ENCODE measurements around the gene RTKN2. TPM values are rescaled to one million over a fixed set of nuclear protein-coding genes. Genes with fewer than 3 reads are reported as not detected.

The RTKN2 gene
- polyA plus RNA-seq, 1 donor from 2014 or later: 4.7 TPM

- Histone ChIP-seq H3K4me2 (ENCODE audit: low read length) (no peak overlapping the region), H3K79me2 (replicated peaks; ENCODE audit: insufficient read depth, low read length) (peaks cover 27% of the 10 kb centered on the region), H3K27ac (ENCODE audit: low read length) (no peak overlapping the region), H3F3A (ENCODE audit: insufficient read depth, low read length, poor library complexity, severe bottlenecking) (no peaks in the 10 kb centered on the region), H3K9ac (ENCODE audit: low read length) (no peak overlapping the region), H3K27me3 (ENCODE audit: insufficient read depth, low read depth, low read length) (no peaks in the 10 kb centered on the region), H3K36me3 (ENCODE audit: insufficient read depth, low read length) (no peaks in the 10 kb centered on the region), H3K9me2 (ENCODE audit: insufficient read depth, low read length) (no peaks in the 10 kb centered on the region), H4K20me1 (ENCODE audit: insufficient read depth) (no peaks in the 10 kb centered on the region), H2AFZ (ENCODE audit: low read depth, low read length) (no peak overlapping the region), H3K9me3 (ENCODE audit: low read length) (no peaks in the 10 kb centered on the region), H3K4me3 (ENCODE audit: low read length) (no peak overlapping the region)
- TF ChIP-seq EP300 (conservative IDR thresholded peaks at IDR 0.05; ENCODE audit: poor library complexity, severe bottlenecking) (no peak), CTCF (IDR thresholded peaks at IDR 0.05; ENCODE audit: poor library complexity, severe bottlenecking) (no peak), EZH2 (IDR thresholded peaks at IDR 0.05; ENCODE audit: borderline replicate concordance, insufficient read depth, low read length, poor library complexity, severe bottlenecking) (no peak), SMC3 (conservative IDR thresholded peaks at IDR 0.05; ENCODE audit: poor library complexity) (no peak), RAD21 (conservative IDR thresholded peaks at IDR 0.05) (no peak), TAF1 (IDR thresholded peaks at IDR 0.05; ENCODE audit: low read depth) (no peak), POLR2AphosphoS5 (IDR thresholded peaks at IDR 0.05) (no peak), MXI1 (conservative IDR thresholded peaks at IDR 0.05; ENCODE audit: poor library complexity, severe bottlenecking) (no peak), REST (IDR thresholded peaks at IDR 0.05; ENCODE audit: borderline replicate concordance) (no peak)
Measured at GRCh38 chr10:62261666-62262065, 7.0 kb downstream of the RTKN2 start.

GRCh38 chr10:62259998-62260397, 8.6 kb downstream of the RTKN2 start:
- Histone ChIP-seq H3K4me2 (ENCODE audit: low read length) (no peak overlapping the region), H2AFZ (ENCODE audit: low read depth, low read length) (no peak overlapping the region), H3K27me3 (ENCODE audit: insufficient read depth, low read depth, low read length) (no peaks in the 10 kb centered on the region), H3K79me2 (replicated peaks; ENCODE audit: insufficient read depth, low read length) (peaks cover 10% of the 10 kb centered on the region), H3K9ac (ENCODE audit: low read length) (no peak overlapping the region), H3K4me3 (ENCODE audit: low read length) (no peak overlapping the region), H3K9me3 (ENCODE audit: low read length) (no peaks in the 10 kb centered on the region), H3K27ac (ENCODE audit: low read length) (no peak overlapping the region), H3K36me3 (ENCODE audit: insufficient read depth, low read length) (no peaks in the 10 kb centered on the region), H3K9me2 (ENCODE audit: insufficient read depth, low read length) (no peaks in the 10 kb centered on the region), H4K20me1 (ENCODE audit: insufficient read depth) (no peaks in the 10 kb centered on the region), H3F3A (ENCODE audit: insufficient read depth, low read length, poor library complexity, severe bottlenecking) (no peaks in the 10 kb centered on the region)
- TF ChIP-seq EZH2 (IDR thresholded peaks at IDR 0.05; ENCODE audit: borderline replicate concordance, insufficient read depth, low read length, poor library complexity, severe bottlenecking) (no peak), RAD21 (conservative IDR thresholded peaks at IDR 0.05) (no peak), SMC3 (conservative IDR thresholded peaks at IDR 0.05; ENCODE audit: poor library complexity) (no peak), REST (IDR thresholded peaks at IDR 0.05; ENCODE audit: borderline replicate concordance) (no peak), TAF1 (IDR thresholded peaks at IDR 0.05; ENCODE audit: low read depth) (no peak), MXI1 (conservative IDR thresholded peaks at IDR 0.05; ENCODE audit: poor library complexity, severe bottlenecking) (no peak), POLR2AphosphoS5 (IDR thresholded peaks at IDR 0.05) (no peak), CTCF (IDR thresholded peaks at IDR 0.05; ENCODE audit: poor library complexity, severe bottlenecking) (no peak), EP300 (conservative IDR thresholded peaks at IDR 0.05; ENCODE audit: poor library complexity, severe bottlenecking) (no peak)

Data from neural cell (in vitro differentiated cells).